Effector memory CD8-positive, alpha-beta T cell (primary cell): ENCODE results near the gene HHATL.

ENCODE experiments used
- ATAC-seq: fragments of 150-1000 bp; cut with Tn5 transposase; replicated peaks from 2 replicates; pipeline ENCODE4 v1.10.0; 2021; ENCODE audit warnings: mild to moderate bottlenecking, moderate library complexity
- DNase-seq, 3 experiments: peaks; one replicate each; pipeline ENCODE4 v3.0.0; 2021
- H3K27ac Mint-ChIP-seq, 2 donors: one replicate each; pipeline ENCODE4 v1.8.0; 2022; ENCODE audit warnings: mild to moderate bottlenecking in 2 of 2, mixed read lengths in 2 of 2, moderate library complexity in 2 of 2
- H3K27me3 Mint-ChIP-seq, 2 donors: one replicate each; pipeline ENCODE4 v1.8.0; 2022; ENCODE audit warnings: mixed read lengths in 2 of 2
- H3K36me3 Mint-ChIP-seq: one replicate; pipeline ENCODE4 v1.8.0; 2022; ENCODE audit warnings: mild to moderate bottlenecking, moderate library complexity, mixed read lengths; ENCODE audit not compliant: insufficient read depth
- H3K4me1 Mint-ChIP-seq, 2 donors: one replicate each; pipeline ENCODE4 v1.8.0; 2022; ENCODE audit warnings: low read depth in 2 of 2, mixed read lengths in 2 of 2
- H3K4me3 Mint-ChIP-seq, 2 donors: one replicate each; pipeline ENCODE4 v1.8.0; 2022; ENCODE audit warnings: mild to moderate bottlenecking in 2 of 2, mixed read lengths in 2 of 2, moderate library complexity in 2 of 2
- H3K9me3 Mint-ChIP-seq, 2 donors: one replicate each; pipeline ENCODE4 v1.8.0; 2022; ENCODE audit warnings: mixed read lengths in 2 of 2

HHATL gene

DNA sequence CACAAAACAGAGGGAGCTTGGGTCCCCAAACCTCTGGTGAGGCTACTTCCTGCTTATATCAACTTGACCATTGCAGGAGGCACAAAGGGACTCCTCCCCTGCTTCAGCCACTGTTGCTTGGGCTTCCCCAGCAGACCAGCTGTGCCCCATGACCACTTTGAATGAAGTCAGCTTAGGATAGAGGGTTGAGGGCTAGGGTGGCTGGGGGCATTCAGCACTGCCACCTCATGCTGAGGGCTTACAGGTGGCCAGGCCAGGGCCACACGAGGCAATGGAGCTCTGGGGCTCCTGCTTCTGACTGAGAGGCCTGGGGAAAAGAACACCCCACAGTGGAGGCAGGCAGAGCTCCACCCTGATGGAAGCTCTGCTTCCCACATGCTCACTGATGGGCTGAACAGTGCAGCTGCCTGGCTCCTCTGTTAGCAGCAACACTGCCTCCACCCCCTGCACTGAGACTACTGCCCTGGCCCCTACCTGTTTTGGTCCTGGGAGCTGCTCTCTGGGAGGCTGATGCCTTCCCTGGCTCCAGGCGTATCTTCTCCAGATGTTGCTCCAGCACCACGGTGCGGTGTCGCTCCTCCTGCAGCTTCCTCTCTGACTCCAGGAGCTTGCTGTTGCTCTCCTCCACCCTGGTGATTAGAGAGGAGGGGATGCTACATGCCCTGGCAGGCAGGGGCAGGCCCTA lies 10.2 kb upstream of the HHATL start:
- Mint-ChIP-seq H3K4me1 (no peaks in the 10 kb centered on the region), H3K27ac (peak overlapping the region in 1 of 2 donors; percentile 77), H3K9me3 (no peaks in the 10 kb centered on the region), H3K4me3 (no peak overlapping the region), H3K36me3 (no peaks in the 10 kb centered on the region), H3K27me3 (peaks cover 12 to 23% of the 10 kb centered on the region in 2 donors)
- ATAC-seq (no peak), DNase-seq (no peak)

DNA sequence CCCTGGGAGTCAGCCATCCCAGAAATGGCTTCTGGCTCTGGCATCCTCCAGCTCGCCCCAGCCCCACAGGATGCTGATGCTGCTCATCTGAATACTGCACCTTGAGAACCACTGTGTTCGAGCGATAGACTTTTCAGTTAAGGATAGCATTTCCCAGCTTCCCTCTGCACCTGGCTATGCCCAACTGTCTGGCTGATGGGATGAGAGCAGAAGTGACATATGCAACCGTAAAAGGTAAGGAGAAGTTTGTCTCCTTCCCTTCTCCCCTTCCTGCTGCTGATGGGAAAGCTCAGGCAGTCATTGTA lies 9.7 kb upstream of the HHATL start:
- no peak for DNase-seq
- Mint-ChIP-seq H3K9me3 (no peaks in the 10 kb centered on the region), H3K4me3 (no peak overlapping the region), H3K27ac (no peak overlapping the region), H3K4me1 (no peaks in the 10 kb centered on the region), H3K36me3 (no peaks in the 10 kb centered on the region), H3K27me3 (peaks cover 18 to 28% of the 10 kb centered on the region in 2 donors)
- no peak for ATAC-seq

DNA sequence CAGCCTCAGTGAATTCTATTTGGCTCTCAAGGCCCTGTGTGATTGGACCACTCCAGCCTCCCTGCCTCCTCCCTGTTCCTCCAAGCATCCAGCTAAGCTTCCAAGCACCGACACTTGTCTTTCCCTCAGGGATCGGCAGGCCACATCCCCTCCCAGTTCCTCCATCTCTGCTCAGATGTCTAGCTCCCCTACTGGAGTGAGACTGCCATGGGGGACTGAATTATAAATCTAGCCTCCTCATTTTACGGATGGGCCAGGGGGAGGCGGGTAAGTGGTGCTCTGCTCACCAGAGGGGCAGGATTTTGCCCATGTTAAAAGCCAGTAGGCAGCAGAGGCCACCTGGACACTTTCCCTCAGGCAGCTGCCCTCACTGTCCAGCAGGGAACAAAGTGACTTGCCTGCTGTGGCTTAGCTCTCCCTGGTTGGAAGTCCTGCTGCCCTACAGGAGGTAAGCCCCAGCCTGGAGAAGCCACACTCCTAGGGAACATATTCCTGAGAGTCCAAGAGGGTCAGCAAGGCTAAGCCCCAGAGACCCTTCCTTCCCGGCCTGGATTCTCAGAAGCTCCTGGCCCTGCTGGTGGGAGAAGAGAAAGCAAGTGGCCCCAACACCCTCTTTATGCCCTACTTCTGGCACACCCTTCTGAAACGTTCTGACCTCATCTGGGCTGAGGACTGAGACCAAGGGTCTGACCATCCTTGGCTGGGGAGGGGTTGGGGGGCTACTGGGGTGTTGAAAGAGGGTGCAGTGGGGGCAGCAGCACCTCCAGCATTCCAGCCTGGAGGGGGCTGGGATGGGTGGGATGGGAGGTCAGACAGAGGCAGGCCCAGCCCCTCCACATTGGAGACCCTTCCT lies 9.1 kb upstream of the HHATL start:
- H3K36me3 Mint-ChIP-seq = no peaks in the 10 kb centered on the region
- no peaks in the 10 kb centered on the region for H3K9me3 Mint-ChIP-seq
- H3K4me3 Mint-ChIP-seq = no peak overlapping the region
- no peaks in the 10 kb centered on the region for H3K4me1 Mint-ChIP-seq
- peaks cover 23 to 29% of the 10 kb centered on the region in 2 donors for H3K27me3 Mint-ChIP-seq
- ATAC-seq (no peak), DNase-seq (no peak)
- H3K27ac Mint-ChIP-seq = no peak overlapping the region

DNA sequence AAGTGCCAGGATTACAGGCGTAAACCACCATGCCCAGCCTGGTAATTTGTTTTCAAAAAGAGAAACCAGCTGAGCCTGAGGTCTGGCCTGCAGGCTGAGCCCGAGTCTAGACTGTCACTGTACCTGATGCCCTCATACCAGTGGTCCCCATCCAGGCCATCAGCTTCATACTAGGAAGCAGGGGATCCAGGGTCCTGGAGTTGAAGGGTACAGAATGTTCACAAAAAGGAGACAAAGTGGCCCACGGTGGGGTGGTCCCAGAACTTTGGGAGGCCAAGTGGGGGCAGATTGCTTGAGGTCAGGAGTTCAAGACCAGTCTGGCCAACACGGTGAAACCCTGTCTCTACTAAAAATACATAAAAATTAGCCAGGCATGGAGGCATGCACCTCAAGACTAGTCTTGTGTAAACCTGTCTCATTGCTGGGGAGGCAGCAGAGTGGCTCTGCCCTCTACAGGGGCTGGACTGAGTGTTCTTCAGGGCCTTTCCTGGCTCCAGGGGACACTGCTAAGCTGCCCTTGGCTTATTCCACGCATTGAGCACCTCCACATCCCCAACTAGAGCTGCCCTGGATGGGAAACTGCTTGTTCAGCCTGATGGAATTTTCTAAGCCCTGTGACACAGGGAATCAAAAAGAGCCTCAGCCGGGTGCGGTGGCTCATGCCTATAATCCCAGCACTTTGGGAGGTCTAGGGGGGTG lies 7.9 kb upstream of the HHATL start:
- no peak for DNase-seq
- H3K27me3 Mint-ChIP-seq = peaks cover 29 to 34% of the 10 kb centered on the region in 2 donors

DNA sequence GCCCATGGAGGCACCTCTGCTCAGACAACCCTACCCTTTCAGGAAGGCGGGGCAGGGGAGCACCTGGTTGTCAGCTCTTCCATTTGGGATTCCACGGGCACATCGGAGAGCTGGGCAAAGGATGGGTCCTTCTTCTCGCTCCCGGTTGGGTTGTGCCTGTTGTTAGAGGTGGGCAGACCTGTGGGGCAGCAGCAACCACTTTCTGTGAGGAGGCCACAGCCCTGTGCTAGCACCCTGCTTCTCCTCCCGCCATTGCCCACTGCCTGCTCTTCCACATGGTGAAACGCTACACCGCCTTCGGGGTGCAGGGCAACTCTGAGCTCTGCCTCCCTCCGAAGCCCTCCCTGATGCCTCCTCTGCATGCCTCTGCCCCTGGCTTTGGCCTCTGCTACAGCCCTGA lies 7.0 kb upstream of the HHATL start:
- peaks cover 29 to 34% of the 10 kb centered on the region in 2 donors for H3K27me3 Mint-ChIP-seq
- H3K27ac Mint-ChIP-seq = no peak overlapping the region
- no peak overlapping the region for H3K4me3 Mint-ChIP-seq
- no peaks in the 10 kb centered on the region for H3K9me3 Mint-ChIP-seq
- DNase-seq = no peak
- no peaks in the 10 kb centered on the region for H3K36me3 Mint-ChIP-seq
- H3K4me1 Mint-ChIP-seq = no peaks in the 10 kb centered on the region
- no peak for ATAC-seq

More for the DNA sequence above, 7.9 kb upstream of the HHATL start:
- H3K9me3 Mint-ChIP-seq = no peaks in the 10 kb centered on the region
- no peak overlapping the region for H3K27ac Mint-ChIP-seq
- no peaks in the 10 kb centered on the region for H3K36me3 Mint-ChIP-seq
- no peaks in the 10 kb centered on the region for H3K4me1 Mint-ChIP-seq
- no peak for ATAC-seq
- H3K4me3 Mint-ChIP-seq = no peak overlapping the region

DNA sequence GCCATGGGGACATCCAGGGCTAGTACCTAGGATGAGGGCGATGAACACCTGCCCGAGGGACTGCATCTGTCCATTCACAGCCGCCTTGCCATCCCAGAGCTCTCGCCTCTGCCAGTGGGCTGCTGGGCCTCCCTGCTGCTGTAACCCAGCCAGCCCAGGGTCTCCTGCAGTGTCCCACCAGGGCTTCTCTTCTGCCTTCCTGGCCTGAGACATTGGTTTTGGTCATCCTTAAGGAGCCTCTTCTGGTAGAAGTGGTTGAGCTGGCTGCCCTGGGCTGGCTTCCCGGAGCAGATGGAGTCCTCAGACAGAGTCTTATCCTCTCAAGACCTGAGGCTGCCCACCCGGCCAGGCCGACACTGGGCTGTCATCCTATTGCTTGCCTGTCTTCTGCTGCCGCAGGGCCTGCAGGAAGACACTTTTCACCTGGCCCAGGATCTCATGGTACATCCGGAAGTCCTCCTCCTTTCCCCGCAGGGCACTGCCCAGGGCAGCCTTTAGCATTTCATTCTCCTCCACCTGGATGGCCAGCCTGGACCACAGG lies 6.1 kb upstream of the HHATL start:
- H3K27me3 Mint-ChIP-seq = peaks cover 21 to 36% of the 10 kb centered on the region in 2 donors
- no peak for DNase-seq
- H3K9me3 Mint-ChIP-seq = no peaks in the 10 kb centered on the region
- H3K36me3 Mint-ChIP-seq = no peaks in the 10 kb centered on the region
- H3K4me3 Mint-ChIP-seq = no peak overlapping the region
- no peak overlapping the region for H3K27ac Mint-ChIP-seq
- no peaks in the 10 kb centered on the region for H3K4me1 Mint-ChIP-seq
- no peak for ATAC-seq

DNA sequence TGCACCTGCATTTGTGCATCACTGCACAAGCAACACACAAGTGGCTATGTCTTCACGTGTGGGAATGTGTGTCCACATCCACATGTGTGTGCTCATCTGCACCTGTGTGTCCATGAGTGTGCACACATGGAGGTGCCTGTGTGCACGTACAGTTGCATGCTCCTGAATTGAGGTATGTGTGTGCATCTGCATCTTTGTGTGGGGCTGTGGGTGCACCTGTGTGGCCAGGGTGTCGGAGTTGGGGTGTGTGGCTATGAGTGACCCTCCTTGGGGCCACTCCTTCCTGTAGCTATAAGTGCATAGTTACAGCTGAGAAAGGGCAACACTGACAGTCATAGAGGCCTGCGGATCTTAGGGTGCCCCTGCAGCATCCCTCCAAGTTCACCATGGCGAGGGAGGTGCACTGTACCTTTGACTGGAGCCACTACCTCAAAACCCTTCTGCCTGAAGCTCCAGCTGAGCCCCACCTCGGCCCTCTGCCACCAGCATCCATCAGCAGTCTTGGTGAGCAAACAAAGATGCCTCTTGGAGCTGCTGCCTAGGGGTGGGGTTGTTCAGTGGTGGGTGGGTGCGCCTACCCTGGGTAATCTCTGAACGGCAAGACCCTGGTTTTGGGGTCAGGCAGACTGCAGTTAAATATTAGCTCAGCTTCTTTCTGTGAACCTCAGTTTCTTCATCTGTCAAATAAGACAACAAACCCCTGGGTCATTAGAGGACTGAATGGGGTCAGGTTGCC lies 5.2 kb upstream of the HHATL start:
- Mint-ChIP-seq H3K27ac (no peak overlapping the region), H3K4me3 (no peak overlapping the region), H3K4me1 (no peaks in the 10 kb centered on the region), H3K9me3 (no peaks in the 10 kb centered on the region), H3K36me3 (no peaks in the 10 kb centered on the region), H3K27me3 (peaks cover 17 to 45% of the 10 kb centered on the region in 2 donors)
- no peak for ATAC-seq
- no peak for DNase-seq

DNA sequence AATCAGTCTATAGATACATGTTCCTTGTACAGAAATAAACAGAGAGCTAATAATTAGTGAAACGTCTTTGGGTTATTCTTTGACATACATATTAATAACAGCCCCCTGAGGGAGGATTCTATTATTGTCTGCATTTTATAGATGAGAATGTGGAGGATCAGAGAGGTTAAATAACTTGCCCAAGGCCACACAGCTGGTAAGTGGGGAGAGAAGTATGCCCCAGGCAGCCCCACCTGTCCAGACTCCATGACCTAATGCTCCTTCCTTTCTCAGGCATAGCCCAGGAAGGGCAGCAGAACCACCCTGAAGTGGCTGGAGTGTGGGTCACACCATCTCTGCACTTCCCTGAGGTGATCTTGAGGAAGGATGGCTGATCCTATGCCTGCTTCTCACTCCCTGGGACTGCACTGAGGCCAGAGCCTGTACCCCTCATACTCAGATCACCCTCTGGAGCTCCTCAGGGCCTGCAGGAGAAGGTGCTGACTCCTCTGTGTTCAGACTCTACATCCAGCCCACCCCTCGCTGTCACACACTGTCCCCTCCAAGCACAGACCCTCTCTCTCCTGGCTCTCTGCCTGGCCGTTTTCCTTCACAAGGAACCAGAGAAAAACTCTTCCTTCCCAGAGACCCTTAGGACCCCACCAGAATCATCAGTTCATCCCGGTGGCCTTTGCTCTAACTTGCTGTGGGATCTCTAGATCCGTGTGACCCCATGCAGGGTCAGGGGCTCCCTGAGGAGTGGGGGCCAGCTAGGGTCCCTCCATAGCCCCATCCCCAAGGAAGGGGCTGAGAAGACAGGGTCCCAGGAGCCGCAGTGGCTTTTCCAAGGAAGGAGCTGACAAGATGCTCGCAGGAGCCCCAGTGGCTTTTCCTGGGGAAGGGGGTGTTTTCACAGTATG lies 4.4 kb upstream of the HHATL start:
- H3K36me3 Mint-ChIP-seq = no peaks in the 10 kb centered on the region
- no peak overlapping the region for H3K4me3 Mint-ChIP-seq
- H3K9me3 Mint-ChIP-seq = no peaks in the 10 kb centered on the region
- H3K27me3 Mint-ChIP-seq = peaks cover 17 to 46% of the 10 kb centered on the region in 2 donors
- no peak overlapping the region for H3K27ac Mint-ChIP-seq
- H3K4me1 Mint-ChIP-seq = no peaks in the 10 kb centered on the region
- ATAC-seq (no peak), DNase-seq (no peak)

DNA sequence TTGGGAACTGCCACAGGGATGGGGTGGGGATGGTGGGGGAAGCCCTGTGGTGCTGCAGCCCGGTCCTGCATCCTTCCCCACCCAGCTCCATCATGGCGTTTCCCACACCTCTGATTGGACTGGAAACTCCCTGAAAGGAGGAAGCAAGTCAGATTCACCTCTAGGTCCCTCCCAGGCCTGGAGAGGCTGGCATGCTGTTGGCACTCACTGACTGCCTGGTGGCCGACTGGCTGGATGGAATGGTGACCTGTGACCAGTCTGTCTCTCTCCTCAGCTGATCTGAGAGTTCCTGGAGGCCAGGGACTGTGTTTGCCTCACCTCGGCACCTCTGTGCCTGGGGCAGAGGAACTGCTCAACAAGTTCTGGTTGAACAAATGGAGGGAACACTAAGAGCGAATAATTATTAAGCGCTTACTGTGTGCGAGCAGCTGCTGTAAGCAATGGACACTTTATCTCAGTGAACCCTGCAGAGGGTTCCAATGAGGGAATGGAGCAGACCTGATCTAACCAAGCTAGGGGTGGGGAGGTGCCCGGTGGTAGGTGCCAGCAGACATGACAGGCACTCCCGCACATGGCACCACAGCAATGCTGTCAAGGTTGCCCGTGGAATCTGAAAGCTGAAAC lies 3.5 kb upstream of the HHATL start:
- no peak overlapping the region for H3K4me3 Mint-ChIP-seq
- H3K36me3 Mint-ChIP-seq = no peaks in the 10 kb centered on the region
- H3K9me3 Mint-ChIP-seq = no peaks in the 10 kb centered on the region
- ATAC-seq = no peak
- H3K27me3 Mint-ChIP-seq = peaks cover 22 to 53% of the 10 kb centered on the region in 2 donors
- no peak for DNase-seq
- peaks cover 5 to 7% of the 10 kb centered on the region in 2 donors for H3K4me1 Mint-ChIP-seq
- no peak overlapping the region for H3K27ac Mint-ChIP-seq

DNA sequence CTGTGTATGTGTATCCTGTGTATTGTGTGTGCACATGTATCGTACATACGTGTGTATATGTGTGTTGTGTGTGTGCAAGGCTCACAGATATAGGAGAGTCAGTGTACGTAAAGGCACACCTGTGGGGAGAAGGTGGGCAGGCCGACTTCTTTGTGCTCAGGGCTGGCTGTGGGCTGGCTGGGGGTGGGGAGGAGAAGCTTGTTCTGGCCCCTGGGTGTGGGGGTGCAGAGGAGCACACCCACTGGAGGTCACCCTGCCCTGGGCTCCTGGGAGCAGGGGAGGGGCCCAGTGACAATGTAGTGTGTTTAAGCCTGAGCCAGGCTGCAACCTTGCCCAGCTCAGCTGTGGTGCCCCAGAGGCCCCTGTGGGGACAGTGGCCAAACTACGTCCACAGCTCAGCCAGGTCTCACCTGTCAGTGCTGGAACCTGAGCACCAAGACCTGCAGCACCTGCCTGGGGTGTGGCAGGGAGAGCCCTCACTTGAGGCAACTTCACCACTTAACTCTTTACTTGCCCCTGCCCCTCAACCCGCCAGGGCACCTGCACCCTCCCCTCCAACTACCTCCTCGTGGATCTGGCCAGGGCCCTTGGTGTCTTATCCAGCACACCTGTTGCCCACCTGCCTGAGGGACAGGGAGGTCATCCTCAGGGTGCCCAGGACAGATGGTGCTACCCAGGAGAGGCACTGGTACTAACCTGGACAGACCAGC lies 2.6 kb upstream of the HHATL start:
- Mint-ChIP-seq H3K36me3 (no peaks in the 10 kb centered on the region), H3K27ac (no peak overlapping the region), H3K27me3 (peaks cover 25 to 56% of the 10 kb centered on the region in 2 donors), H3K4me3 (no peak overlapping the region), H3K9me3 (no peaks in the 10 kb centered on the region), H3K4me1 (peaks cover 7 to 9% of the 10 kb centered on the region in 2 donors)
- ATAC-seq = no peak
- no peak for DNase-seq

DNA sequence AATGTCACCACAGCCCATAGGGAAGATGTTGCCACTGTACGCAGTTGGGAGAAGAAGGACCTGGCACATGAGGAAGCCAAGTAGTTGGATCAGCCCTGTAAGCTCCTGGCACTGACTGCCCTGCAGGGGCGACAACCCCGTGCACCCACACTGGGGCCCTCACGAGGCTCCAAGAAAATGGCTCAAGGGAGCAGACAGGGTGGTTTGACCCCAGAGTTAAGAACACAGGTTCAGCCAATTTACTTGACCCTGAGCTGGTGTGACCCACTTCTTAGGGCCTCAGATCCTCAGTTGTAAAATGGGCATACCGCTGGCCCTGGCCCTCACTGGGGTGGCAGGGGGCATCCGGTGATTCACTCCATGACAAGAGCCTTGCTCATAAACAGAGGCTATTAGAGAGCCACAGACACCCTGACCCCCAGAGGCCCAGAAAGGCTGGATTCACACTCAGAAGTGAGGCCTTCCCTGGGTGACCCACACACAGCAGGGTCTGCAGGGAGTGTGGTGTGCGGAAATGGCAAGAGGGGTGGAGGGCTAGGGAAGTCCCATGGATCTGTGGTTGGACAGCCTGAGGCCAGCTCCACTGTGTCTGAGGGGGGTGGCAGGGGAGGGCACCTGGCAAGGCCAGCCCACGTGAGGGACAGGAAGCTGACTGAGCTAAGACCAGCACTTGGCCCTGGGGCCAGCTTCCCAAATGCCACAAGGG lies 1.7 kb upstream of the HHATL start:
- no peak for DNase-seq
- Mint-ChIP-seq H3K27me3 (peaks cover 26 to 53% of the 10 kb centered on the region in 2 donors), H3K4me3 (no peak overlapping the region)

More for the DNA sequence above, 1.7 kb upstream of the HHATL start:
- ATAC-seq = no peak
- Mint-ChIP-seq H3K4me1 (peaks cover 7 to 12% of the 10 kb centered on the region in 2 donors), H3K36me3 (no peaks in the 10 kb centered on the region), H3K9me3 (no peaks in the 10 kb centered on the region), H3K27ac (no peak overlapping the region)
